ENCODE measurements around the gene GALT.

The GALT gene

GRCh38 chr9:34689116-34689470, 42.6 kb downstream of the GALT start:
- ChIA-PET POLR2A (no interaction called here), CTCF (interaction anchor here (1.4 to 1.5 kb wide), 2 partner anchors 9 to 11 kb away, joined by 3 read pairs; no protein-coding TSS in a partner anchor)
- DNase-seq (ENCODE audit: extremely low spot score): no peak
- no peak for TF ChIP-seq CTCF (IDR thresholded peaks at IDR 0.05; ENCODE audit: control extremely low read depth, extremely low read depth, low read depth, missing control alignments)

- ChIA-PET CTCF (interaction anchor here (1.0 to 1.5 kb wide), 2 partner anchors 10 to 13 kb away, joined by 3 to 5 read pairs; no protein-coding TSS in a partner anchor), POLR2A (no interaction called here)
- no peak for DNase-seq (ENCODE audit: extremely low spot score)
- TF ChIP-seq CTCF (IDR thresholded peaks at IDR 0.05; ENCODE audit: control extremely low read depth, extremely low read depth, low read depth, missing control alignments): no peak
Measured at GRCh38 chr9:34689512-34689911, 43.0 kb downstream of the GALT start.

- DNase-seq (ENCODE audit: extremely low spot score): no peak
- POLR2A ChIA-PET: no interaction called here
- TF ChIP-seq CTCF (IDR thresholded peaks at IDR 0.05; ENCODE audit: control extremely low read depth, extremely low read depth, low read depth, missing control alignments): no peak
- CTCF ChIA-PET: interaction anchor here (1.2 to 4.7 kb wide), 3 partner anchors 9 to 16 kb away, joined by 4 to 30 read pairs (median 7); no protein-coding TSS in a partner anchor
Measured at GRCh38 chr9:34690983-34691935, 44.8 kb downstream of the GALT start, which contains the start of gene CCL19. TSS of gene CCL19 (minus strand) at chr9:34691276. CDS start at chr9:34691139, 137 bp downstream.

GRCh38 chr9:34691936-34692315, 45.5 kb downstream of the GALT start:
- no peak for DNase-seq (ENCODE audit: extremely low spot score)
- ChIA-PET POLR2A (no interaction called here), CTCF (interaction anchor here (1.2 to 4.7 kb wide), 3 partner anchors 9 to 16 kb away, joined by 4 to 30 read pairs (median 7); no protein-coding TSS in a partner anchor)
- no peak for TF ChIP-seq CTCF (IDR thresholded peaks at IDR 0.05; ENCODE audit: control extremely low read depth, extremely low read depth, low read depth, missing control alignments)

GRCh38 chr9:34693560-34693959, 47.1 kb downstream of the GALT start:
- DNase-seq (ENCODE audit: extremely low spot score): no peak
- no peak for TF ChIP-seq CTCF (IDR thresholded peaks at IDR 0.05; ENCODE audit: control extremely low read depth, extremely low read depth, low read depth, missing control alignments)
- ChIA-PET CTCF (interaction anchor here (4.7 kb wide), 1 partner anchor 9 kb away, joined by 30 read pairs; no protein-coding TSS in a partner anchor), POLR2A (no interaction called here)

- CTCF ChIA-PET: interaction anchor here (0.7 to 4.7 kb wide), 3 partner anchors 8 to 15 kb away, joined by 3 to 30 read pairs (median 6); partner anchors contain the start of gene CCL21
Measured at GRCh38 chr9:34694811-34695210, 48.3 kb downstream of the GALT start.

More at GRCh38 chr9:34694811-34695210, 48.3 kb downstream of the GALT start:
- DNase-seq (ENCODE audit: extremely low spot score): no peak
- POLR2A ChIA-PET: no interaction called here
- no peak for TF ChIP-seq CTCF (IDR thresholded peaks at IDR 0.05; ENCODE audit: control extremely low read depth, extremely low read depth, low read depth, missing control alignments)
